GM18499 (cell line): ENCODE results near the gene PARP9.

Experiments
- ATAC-seq: cut with Tn5 transposase; IDR thresholded peaks from one replicate; pipeline ENCODE4 v1.9.1; 2021; ENCODE audit warnings: moderate number of reproducible peaks; ENCODE audit not compliant: insufficient read depth, unreplicated experiment

Gene PARP9

DNA sequence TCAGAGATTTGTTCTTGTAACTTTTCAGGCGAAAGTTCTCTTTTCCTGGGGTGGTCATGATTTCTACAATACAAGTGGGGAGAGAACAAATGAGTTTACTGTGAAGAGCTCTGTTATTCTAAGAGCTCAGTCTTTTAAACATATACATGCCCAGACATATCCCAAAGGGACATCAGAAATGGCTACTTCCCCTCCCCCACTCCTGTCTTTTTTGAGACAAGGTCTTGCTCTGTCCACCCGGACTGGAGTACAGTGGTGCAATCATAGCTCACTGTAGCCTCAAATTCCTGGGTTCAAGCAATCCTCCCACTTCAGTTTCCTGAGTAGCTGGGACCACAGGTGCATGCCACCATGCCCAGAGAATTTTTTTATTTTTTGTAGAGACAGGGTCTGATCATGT is 67.6 kb downstream of the PARP9 start:
- ATAC-seq = no peak

DNA sequence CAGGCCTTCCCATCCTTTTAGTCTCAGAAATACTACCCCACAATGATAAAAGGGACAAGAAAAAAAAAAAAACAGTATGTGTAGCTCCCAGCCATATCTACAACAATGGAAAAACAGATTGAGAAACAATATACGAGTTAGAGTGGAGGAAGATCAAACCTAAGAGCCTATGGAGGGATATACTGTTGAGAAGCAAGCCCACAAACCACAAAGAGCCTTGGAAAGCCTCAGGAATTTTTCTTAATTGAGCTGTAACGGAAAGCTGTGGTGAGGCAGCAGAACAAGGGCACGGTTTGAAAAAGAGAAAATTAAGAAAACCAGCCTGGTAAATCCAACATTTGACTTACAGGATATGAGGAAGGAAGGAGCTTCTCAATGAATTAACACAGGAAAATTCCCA is 70.8 kb downstream of the PARP9 start:
- ATAC-seq = no peak

DNA sequence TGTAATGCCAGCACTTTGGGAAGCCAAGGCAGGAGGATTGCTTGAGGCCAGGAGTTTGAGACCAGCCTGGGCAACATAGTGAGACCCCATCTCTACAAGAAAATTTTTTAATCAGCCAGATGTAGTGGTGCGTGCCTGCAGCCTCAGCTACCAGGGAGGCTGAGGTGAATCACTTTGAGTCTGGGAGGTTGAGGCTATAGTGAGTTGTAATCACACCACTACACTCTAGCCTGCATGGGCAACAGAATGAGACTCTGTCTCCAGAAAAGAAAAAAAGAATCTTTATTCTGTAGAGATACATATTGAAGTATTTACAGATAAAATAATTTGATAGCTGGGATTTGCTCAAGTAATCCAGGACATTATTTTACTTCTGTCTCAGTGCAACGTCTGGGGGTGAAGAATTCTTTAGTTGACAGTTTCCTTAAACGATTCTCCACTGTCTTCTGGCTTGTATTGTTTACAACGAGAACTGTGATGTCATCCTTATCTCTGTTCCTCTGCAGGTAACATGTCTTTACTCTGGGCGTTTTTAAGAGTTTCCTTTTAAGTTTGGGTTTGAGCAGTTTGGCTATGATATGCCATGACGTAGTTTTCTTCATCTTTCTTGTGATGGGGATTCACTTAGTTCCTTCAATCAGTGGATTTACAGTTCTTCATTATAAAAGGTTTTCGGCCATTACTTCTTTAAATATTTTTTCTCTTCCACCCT is 75.7 kb downstream of the PARP9 start:
- no peak for ATAC-seq

DNA sequence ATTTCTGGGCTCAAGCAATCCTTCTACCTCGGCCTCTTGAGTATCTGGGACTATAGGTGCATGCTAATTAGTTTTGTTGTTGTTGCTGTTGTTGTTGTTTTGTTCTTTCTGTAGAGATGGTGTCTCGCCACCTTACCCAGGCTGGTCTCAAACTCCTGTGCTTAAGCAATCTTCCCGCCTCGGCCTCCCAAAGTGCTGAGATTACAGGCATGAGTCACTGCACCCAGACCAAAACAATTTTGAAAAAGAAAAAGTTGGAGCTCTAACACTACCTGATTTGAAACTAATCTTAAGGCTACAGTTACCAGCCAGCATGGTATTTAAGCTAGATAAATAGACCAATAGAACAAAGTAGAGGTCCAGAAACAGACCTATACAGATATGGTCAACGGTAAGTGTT is 79.1 kb downstream of the PARP9 start:
- no peak for ATAC-seq

DNA sequence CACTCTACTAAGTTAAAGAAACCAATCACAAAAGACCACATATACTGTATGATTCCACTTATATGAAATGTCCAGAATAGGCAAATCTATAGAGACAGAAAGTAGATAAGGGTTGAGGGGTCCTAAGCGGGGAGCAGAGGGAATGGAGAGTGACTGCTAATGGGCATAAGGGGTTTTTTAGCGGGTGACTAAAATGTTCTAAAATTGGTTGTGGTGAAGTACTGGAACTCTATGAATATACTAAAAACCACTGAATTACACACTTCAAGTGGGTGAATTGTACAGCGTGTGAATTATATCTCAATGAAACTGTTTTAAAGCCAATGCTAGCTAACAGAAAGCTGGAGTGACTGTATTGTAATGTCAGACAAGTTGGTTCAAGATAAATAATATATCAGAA is 82.7 kb downstream of the PARP9 start:
- ATAC-seq = no peak
